ENCODE results near the gene RRP36. TPM values are rescaled to one million over a fixed set of nuclear protein-coding genes. Genes with fewer than 3 reads are reported as not detected.

The RRP36 gene
- total and polyA plus RNA-seq, 12 donors, result 19.4 to 43.6 (median 25.6) TPM

GRCh38 chr6:43059168-43060033 is 38.0 kb downstream of the RRP36 start, which contains the start of the genes KLC4 and MRPL2:
Gene KLC4, plus strand, starts transcription at chr6:43059631. Its CDS starts 1,705 bp downstream, at chr6:43061336.
Gene MRPL2, minus strand, starts transcription at chr6:43059434. Its CDS starts 53 bp downstream, at chr6:43059381.
- Histone ChIP-seq H3K36me3 (peaks cover 0 to 67% (median 17%) of the 10 kb centered on the region in 9 donors), H3K27ac (peak within 1 kb of the TSS; percentile 72 to 97 (median 89)), H3K27me3 (no peaks in the 10 kb centered on the region), H3K4me3 (peak within 1 kb of the TSS; percentile 73 to 96 (median 85)), H3K4me1 (peaks cover 8 to 33% (median 30%) of the 10 kb centered on the region in 9 donors), H3K9me3 (no peaks in the 10 kb centered on the region)
- TF ChIP-seq, protein P1, sequence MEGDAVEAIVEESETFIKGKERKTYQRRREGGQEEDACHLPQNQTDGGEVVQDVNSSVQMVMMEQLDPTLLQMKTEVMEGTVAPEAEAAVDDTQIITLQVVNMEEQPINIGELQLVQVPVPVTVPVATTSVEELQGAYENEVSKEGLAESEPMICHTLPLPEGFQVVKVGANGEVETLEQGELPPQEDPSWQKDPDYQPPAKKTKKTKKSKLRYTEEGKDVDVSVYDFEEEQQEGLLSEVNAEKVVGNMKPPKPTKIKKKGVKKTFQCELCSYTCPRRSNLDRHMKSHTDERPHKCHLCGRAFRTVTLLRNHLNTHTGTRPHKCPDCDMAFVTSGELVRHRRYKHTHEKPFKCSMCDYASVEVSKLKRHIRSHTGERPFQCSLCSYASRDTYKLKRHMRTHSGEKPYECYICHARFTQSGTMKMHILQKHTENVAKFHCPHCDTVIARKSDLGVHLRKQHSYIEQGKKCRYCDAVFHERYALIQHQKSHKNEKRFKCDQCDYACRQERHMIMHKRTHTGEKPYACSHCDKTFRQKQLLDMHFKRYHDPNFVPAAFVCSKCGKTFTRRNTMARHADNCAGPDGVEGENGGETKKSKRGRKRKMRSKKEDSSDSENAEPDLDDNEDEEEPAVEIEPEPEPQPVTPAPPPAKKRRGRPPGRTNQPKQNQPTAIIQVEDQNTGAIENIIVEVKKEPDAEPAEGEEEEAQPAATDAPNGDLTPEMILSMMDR (IDR thresholded peaks at IDR 0.05), result no peak
- intact Hi-C loops (cut with DNase I), result loop anchor here in 6 of 10 donors (1.0 to 10.0 kb wide), 8 partner anchors 37 to 155 kb away; partner anchors contain the start of genes CNPY3 (in 2 of the 6), KLHDC3 (in 2 of the 6), MEA1 (in 2 of the 6) and PEX6 (in 1 of the 6)
- WGBS, 2 donors, result 0% methylated on average over 64 of the region's 64 CpGs
- ATAC-seq (peak; percentile 95 to 99 (median 98)), DNase-seq (peak; percentile 96 to 99)

DNA sequence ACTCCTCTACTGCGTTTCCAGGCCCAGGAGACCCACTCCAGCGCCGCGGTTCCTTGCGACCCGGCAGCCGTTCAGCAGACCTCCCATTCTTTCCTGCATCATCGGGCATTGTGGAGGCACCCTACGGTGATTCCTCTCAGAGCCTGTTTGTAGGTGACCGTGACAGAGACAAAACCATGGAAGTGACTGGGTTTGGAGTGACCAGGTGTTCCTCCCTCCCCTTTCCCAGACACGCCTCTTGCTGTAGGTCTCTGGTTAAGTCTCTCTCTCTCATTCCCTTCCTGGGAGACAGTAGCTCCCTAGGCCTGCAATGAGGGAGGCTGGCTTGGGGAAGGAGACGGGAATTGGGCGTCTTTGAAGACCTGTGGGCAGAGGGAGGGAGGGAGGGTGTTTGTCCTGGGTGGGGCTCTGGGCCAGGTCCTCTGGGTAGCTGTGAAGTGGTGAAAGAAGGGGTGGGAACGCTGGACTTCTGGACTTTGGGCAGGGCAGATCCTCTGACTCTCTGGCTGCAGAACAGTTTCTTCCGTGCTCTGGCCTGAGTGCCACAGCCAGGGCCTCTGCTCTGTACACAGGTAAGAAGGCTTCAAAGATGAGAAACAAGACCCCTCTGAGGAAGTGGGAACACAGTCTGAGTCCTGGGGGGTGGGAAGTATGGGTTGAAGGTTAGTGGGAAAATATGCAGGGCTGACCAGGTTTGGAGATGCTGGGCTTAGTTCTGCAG is 38.8 kb downstream of the RRP36 start:
- DNase-seq (peak in 1 of 2 donors; percentile 17), ATAC-seq (peak in 7 of 8 donors; percentile 4 to 31 (median 10))
- Histone ChIP-seq H3K9me3 (no peaks in the 10 kb centered on the region), H3K36me3 (peaks cover 0 to 69% (median 17%) of the 10 kb centered on the region in 9 donors), H3K4me1 (peaks cover 8 to 33% (median 25%) of the 10 kb centered on the region in 9 donors), H3K27me3 (no peaks in the 10 kb centered on the region), H3K4me3 (peak overlapping the region; percentile 73 to 96 (median 85)), H3K27ac (peak overlapping the region; percentile 72 to 97 (median 89))
- TF ChIP-seq, protein P1 (IDR thresholded peaks at IDR 0.05), result no peak
- WGBS, 2 donors, result 6 to 7% methylated on average over 15 of the region's 15 CpGs
- intact Hi-C loops (cut with DNase I), result no loop called here

DNA sequence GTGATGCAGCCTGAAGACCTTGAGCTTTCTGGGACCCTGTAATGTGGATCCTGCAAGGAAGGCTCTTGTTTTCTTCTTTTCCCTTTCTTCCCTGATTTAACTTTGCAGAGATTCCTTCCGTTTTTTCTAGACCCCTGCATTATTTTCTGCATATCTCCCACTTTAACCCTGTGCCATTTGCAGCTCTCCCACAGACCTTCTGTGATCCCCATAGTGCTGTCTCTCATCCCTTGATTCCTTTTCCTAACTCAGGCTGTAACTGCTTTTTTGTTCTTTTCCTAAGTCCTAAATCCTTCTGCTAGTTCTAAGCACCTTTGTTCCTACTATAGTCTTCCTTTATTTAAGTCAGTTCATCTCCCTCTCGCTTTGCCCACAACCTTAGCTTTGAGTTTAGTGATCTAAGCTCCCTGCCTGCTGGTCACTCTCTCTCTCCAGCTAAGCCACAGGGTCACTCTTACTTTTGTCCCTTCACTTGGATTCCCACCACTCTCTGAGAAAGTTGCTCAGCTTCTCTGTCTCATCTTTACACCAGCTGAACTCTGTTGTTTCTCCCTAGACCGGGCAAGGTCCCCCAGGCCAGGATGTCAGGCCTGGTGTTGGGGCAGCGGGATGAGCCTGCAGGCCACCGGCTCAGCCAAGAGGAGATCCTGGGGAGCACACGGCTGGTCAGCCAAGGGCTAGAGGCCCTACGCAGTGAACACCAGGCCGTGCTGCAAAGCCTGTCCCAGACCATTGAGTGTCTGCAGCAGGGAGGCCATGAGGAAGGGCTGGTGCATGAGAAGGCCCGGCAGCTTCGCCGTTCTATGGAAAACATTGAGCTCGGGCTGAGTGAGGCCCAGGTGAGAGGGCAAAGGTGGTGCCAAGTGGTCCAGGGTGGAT is 39.6 kb downstream of the RRP36 start:
- Histone ChIP-seq H3K4me3 (peak overlapping the region in 8 of 10 donors; percentile 78 to 96 (median 85)), H3K27me3 (no peaks in the 10 kb centered on the region), H3K36me3 (peaks cover 0 to 69% (median 9%) of the 10 kb centered on the region in 9 donors), H3K9me3 (no peaks in the 10 kb centered on the region), H3K4me1 (peaks cover 8 to 33% (median 25%) of the 10 kb centered on the region in 9 donors), H3K27ac (peak overlapping the region in 6 of 10 donors; percentile 89 to 97 (median 93))
- 85 to 88% methylated on average over 12 of the region's 12 CpGs for WGBS, 2 donors
- DNase-seq, result no peak
- ATAC-seq, result no peak
- TF ChIP-seq, protein P1 (IDR thresholded peaks at IDR 0.05), result no peak
- intact Hi-C loops (cut with DNase I), result no loop called here
